ENCODE measurements around the gene RPS21. TPM values are rescaled to one million over a fixed set of nuclear protein-coding genes. Genes with fewer than 3 reads are reported as not detected.

Gene RPS21
- total RNA-seq, 1 experiment from 2014 or later = 4,496 TPM

GRCh38 chr20:62412194-62413024 lies 25.5 kb downstream of the RPS21 start:
- no TSS peak for BruUV-seq (replicated peaks)
- Mint-ChIP-seq H3K27me3 (ENCODE audit: insufficient read depth, unreplicated experiment) (no peaks in the 10 kb centered on the region), H3K9me3 (ENCODE audit: unreplicated experiment) (no peaks in the 10 kb centered on the region), H3K27ac (ENCODE audit: unreplicated experiment) (peak overlapping the region; percentile 45), H3K4me1 (ENCODE audit: low read depth, unreplicated experiment) (peaks cover 28% of the 10 kb centered on the region), H3K36me3 (ENCODE audit: insufficient read depth, unreplicated experiment) (peaks cover 88% of the 10 kb centered on the region), H3K4me3 (ENCODE audit: unreplicated experiment) (no peak overlapping the region)
- POLR2A ChIA-PET = no interaction called here
- Histone ChIP-seq H3K4me1 (peaks cover 60% of the 10 kb centered on the region), H3K27me3 (replicated peaks; ENCODE audit: control insufficient read depth, insufficient read depth, low read length) (no peaks in the 10 kb centered on the region), H3K9me3 (no peaks in the 10 kb centered on the region), H3K4me3 (ENCODE audit: low read depth, low read length) (no peak overlapping the region), H3K36me3 (ENCODE audit: control insufficient read depth, insufficient read depth, low read length) (peaks cover 4% of the 10 kb centered on the region)
- no peak for DNase-seq
- intact Hi-C loops (cut with micrococcal nuclease; ENCODE audit: unreplicated experiment) = no loop called here
- TF ChIP-seq CTCF (IDR thresholded peaks at IDR 0.05; ENCODE audit: insufficient read depth in 1 of 2, low read depth in 1 of 2, low read length in 1 of 2, severe bottlenecking in 1 of 2, unreplicated experiment in 1 of 2) = no peak
- CTCF ChIA-PET = interaction anchor here (0.7 to 1.6 kb wide), 2 partner anchors 12 to 204 kb away, joined by 3 to 6 read pairs; no protein-coding TSS in a partner anchor

- H3K36me3 Mint-ChIP-seq (ENCODE audit: insufficient read depth, unreplicated experiment) = peaks cover 87% of the 10 kb centered on the region
- BruUV-seq (replicated peaks) = no TSS peak
- Histone ChIP-seq H3K4me3 (ENCODE audit: low read depth, low read length) (no peak overlapping the region), H3K27me3 (replicated peaks; ENCODE audit: control insufficient read depth, insufficient read depth, low read length) (no peaks in the 10 kb centered on the region), H3K4me1 (peaks cover 53% of the 10 kb centered on the region), H3K9me3 (no peaks in the 10 kb centered on the region), H3K36me3 (ENCODE audit: control insufficient read depth, insufficient read depth, low read length) (peaks cover 4% of the 10 kb centered on the region)
- no peak for DNase-seq
- ChIA-PET CTCF (interaction anchor here (0.7 to 1.6 kb wide), 2 partner anchors 12 to 204 kb away, joined by 3 to 6 read pairs; no protein-coding TSS in a partner anchor), POLR2A (no interaction called here)
- H3K4me3 Mint-ChIP-seq (ENCODE audit: unreplicated experiment) = no peak overlapping the region
- no peak for TF ChIP-seq CTCF (IDR thresholded peaks at IDR 0.05; ENCODE audit: insufficient read depth in 1 of 2, low read depth in 1 of 2, low read length in 1 of 2, severe bottlenecking in 1 of 2, unreplicated experiment in 1 of 2)
- H3K27me3 Mint-ChIP-seq (ENCODE audit: insufficient read depth, unreplicated experiment) = no peaks in the 10 kb centered on the region
- H3K27ac Mint-ChIP-seq (ENCODE audit: unreplicated experiment) = peak overlapping the region; percentile 45
- H3K4me1 Mint-ChIP-seq (ENCODE audit: low read depth, unreplicated experiment) = peaks cover 28% of the 10 kb centered on the region
- H3K9me3 Mint-ChIP-seq (ENCODE audit: unreplicated experiment) = no peaks in the 10 kb centered on the region
- intact Hi-C loops (cut with micrococcal nuclease; ENCODE audit: unreplicated experiment) = no loop called here
These were observed 26.2 kb downstream of the RPS21 start for GRCh38 chr20:62413025-62413570.

GRCh38 chr20:62413896-62414481 lies 27.1 kb downstream of the RPS21 start:
- POLR2A ChIA-PET = no interaction called here
- intact Hi-C loops (cut with micrococcal nuclease; ENCODE audit: unreplicated experiment) = no loop called here

More at GRCh38 chr20:62413896-62414481, 27.1 kb downstream of the RPS21 start:
- H3K27me3 Mint-ChIP-seq (ENCODE audit: insufficient read depth, unreplicated experiment) = no peaks in the 10 kb centered on the region
- peaks cover 20% of the 10 kb centered on the region for H3K4me1 Mint-ChIP-seq (ENCODE audit: low read depth, unreplicated experiment)
- no peaks in the 10 kb centered on the region for H3K27me3 ChIP-seq (replicated peaks; ENCODE audit: control insufficient read depth, insufficient read depth, low read length)
- BruUV-seq (replicated peaks) = no TSS peak
- H3K4me3 Mint-ChIP-seq (ENCODE audit: unreplicated experiment) = no peak overlapping the region
- peaks cover 45% of the 10 kb centered on the region for H3K4me1 ChIP-seq
- H3K36me3 Mint-ChIP-seq (ENCODE audit: insufficient read depth, unreplicated experiment) = peaks cover 87% of the 10 kb centered on the region
- H3K27ac Mint-ChIP-seq (ENCODE audit: unreplicated experiment) = peak overlapping the region; percentile 45
- H3K9me3 Mint-ChIP-seq (ENCODE audit: unreplicated experiment) = no peaks in the 10 kb centered on the region
- H3K4me3 ChIP-seq (ENCODE audit: low read depth, low read length) = no peak overlapping the region
- peaks cover 4% of the 10 kb centered on the region for H3K36me3 ChIP-seq (ENCODE audit: control insufficient read depth, insufficient read depth, low read length)
- no peak for DNase-seq
- no peaks in the 10 kb centered on the region for H3K9me3 ChIP-seq
- TF ChIP-seq CTCF (IDR thresholded peaks at IDR 0.05; ENCODE audit: insufficient read depth in 1 of 2, low read depth in 1 of 2, low read length in 1 of 2, severe bottlenecking in 1 of 2, unreplicated experiment in 1 of 2) = peak in 1 of 2 experiments; percentile 33
- CTCF ChIA-PET = interaction anchor here (1.6 kb wide), 1 partner anchor 203 kb away, joined by 3 read pairs; no protein-coding TSS in a partner anchor

All from Caco-2 (cell line).